ENCODE measurements around the gene HOXD8. TPM values are rescaled to one million over a fixed set of nuclear protein-coding genes. Genes with fewer than 3 reads are reported as not detected.

The HOXD8 gene
- total RNA-seq, 1 experiment from 2014 or later = not detected

GRCh38 chr2:176120364-176121189, 8.9 kb upstream of the HOXD8 start:
- H3K27ac ChIP-seq (ENCODE audit: low read length) = no peak overlapping the region
- CTCF ChIA-PET = interaction anchor here (1.0 to 1.1 kb wide), 2 partner anchors 9 to 531 kb away, joined by 4 to 5 read pairs; no protein-coding TSS in a partner anchor
- no peak for DNase-seq (ENCODE audit: low read depth, low spot score)
- H3K4me3 ChIP-seq (ENCODE audit: low read depth in 2 of 2, low read length in 2 of 2) = no peak overlapping the region
- ATAC-seq = no peak
- in situ Hi-C loops (cut with HindIII; ENCODE audit: low pct_unique_long_range_greater_than_20kb, low sequenced_read_pairs) = no loop called here
- no peaks in the 10 kb centered on the region for H3K36me3 ChIP-seq (ENCODE audit: control insufficient read depth, insufficient read depth, low read length)
- TF ChIP-seq CTCF (IDR thresholded peaks at IDR 0.05) = no peak
- TF ChIP-seq SIN3A (IDR thresholded peaks at IDR 0.05; ENCODE audit: borderline replicate concordance, insufficient read depth, low read depth, low read length) = no peak
- TF ChIP-seq TCF7L2 (IDR thresholded peaks at IDR 0.05; ENCODE audit: low read depth, low read length) = no peak
- TF ChIP-seq, protein P1, sequence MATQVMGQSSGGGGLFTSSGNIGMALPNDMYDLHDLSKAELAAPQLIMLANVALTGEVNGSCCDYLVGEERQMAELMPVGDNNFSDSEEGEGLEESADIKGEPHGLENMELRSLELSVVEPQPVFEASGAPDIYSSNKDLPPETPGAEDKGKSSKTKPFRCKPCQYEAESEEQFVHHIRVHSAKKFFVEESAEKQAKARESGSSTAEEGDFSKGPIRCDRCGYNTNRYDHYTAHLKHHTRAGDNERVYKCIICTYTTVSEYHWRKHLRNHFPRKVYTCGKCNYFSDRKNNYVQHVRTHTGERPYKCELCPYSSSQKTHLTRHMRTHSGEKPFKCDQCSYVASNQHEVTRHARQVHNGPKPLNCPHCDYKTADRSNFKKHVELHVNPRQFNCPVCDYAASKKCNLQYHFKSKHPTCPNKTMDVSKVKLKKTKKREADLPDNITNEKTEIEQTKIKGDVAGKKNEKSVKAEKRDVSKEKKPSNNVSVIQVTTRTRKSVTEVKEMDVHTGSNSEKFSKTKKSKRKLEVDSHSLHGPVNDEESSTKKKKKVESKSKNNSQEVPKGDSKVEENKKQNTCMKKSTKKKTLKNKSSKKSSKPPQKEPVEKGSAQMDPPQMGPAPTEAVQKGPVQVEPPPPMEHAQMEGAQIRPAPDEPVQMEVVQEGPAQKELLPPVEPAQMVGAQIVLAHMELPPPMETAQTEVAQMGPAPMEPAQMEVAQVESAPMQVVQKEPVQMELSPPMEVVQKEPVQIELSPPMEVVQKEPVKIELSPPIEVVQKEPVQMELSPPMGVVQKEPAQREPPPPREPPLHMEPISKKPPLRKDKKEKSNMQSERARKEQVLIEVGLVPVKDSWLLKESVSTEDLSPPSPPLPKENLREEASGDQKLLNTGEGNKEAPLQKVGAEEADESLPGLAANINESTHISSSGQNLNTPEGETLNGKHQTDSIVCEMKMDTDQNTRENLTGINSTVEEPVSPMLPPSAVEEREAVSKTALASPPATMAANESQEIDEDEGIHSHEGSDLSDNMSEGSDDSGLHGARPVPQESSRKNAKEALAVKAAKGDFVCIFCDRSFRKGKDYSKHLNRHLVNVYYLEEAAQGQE (IDR thresholded peaks at IDR 0.05; ENCODE audit: insufficient read depth in 1 of 2, low read depth in 2 of 2, low read length in 1 of 2) = no peak
- TF ChIP-seq POLR2AphosphoS5 (IDR thresholded peaks at IDR 0.05; ENCODE audit: low read depth, low read length) = no peak
- POLR2A ChIA-PET = interaction anchor here (0.6 kb wide), 1 partner anchor 103 kb away, joined by 3 read pairs; no protein-coding TSS in a partner anchor
- no peaks in the 10 kb centered on the region for H3K4me1 ChIP-seq (ENCODE audit: control insufficient read depth, insufficient read depth, low read length)
- intact Hi-C loops (cut with micrococcal nuclease; ENCODE audit: unreplicated experiment) = loop anchor here (10.0 kb wide), 1 partner anchor 694 kb away; no protein-coding TSS in a partner anchor
- BruUV-seq (replicated peaks) = no TSS peak
- H3K9me3 ChIP-seq (ENCODE audit: control insufficient read depth, insufficient read depth, low read depth, low read length) = no peaks in the 10 kb centered on the region
- no peaks in the 10 kb centered on the region for H3K27me3 ChIP-seq (ENCODE audit: control insufficient read depth, insufficient read depth, low read length)

GRCh38 chr2:176121190-176122051, 8.1 kb upstream of the HOXD8 start:
- Histone ChIP-seq H3K27ac (ENCODE audit: low read length) (no peak overlapping the region), H3K27me3 (ENCODE audit: control insufficient read depth, insufficient read depth, low read length) (no peaks in the 10 kb centered on the region), H3K9me3 (ENCODE audit: control insufficient read depth, insufficient read depth, low read depth, low read length) (no peaks in the 10 kb centered on the region), H3K4me1 (ENCODE audit: control insufficient read depth, insufficient read depth, low read length) (no peaks in the 10 kb centered on the region), H3K36me3 (ENCODE audit: control insufficient read depth, insufficient read depth, low read length) (no peaks in the 10 kb centered on the region), H3K4me3 (ENCODE audit: low read depth in 2 of 2, low read length in 2 of 2) (no peak overlapping the region)
- ChIA-PET POLR2A (no interaction called here), CTCF (interaction anchor here (1.0 to 1.1 kb wide), 2 partner anchors 10 to 531 kb away, joined by 4 to 5 read pairs; no protein-coding TSS in a partner anchor)
- intact Hi-C loops (cut with micrococcal nuclease; ENCODE audit: unreplicated experiment) (loop anchor here (10.0 kb wide), 1 partner anchor 693 kb away; no protein-coding TSS in a partner anchor), in situ Hi-C loops (cut with HindIII; ENCODE audit: low pct_unique_long_range_greater_than_20kb, low sequenced_read_pairs) (no loop called here)
- no peak for DNase-seq (ENCODE audit: low read depth, low spot score)
- BruUV-seq (replicated peaks) = no TSS peak
- TF ChIP-seq POLR2AphosphoS5 (IDR thresholded peaks at IDR 0.05; ENCODE audit: low read depth, low read length) = no peak
- TF ChIP-seq TCF7L2 (IDR thresholded peaks at IDR 0.05; ENCODE audit: low read depth, low read length) = no peak
- no peak for TF ChIP-seq CTCF (IDR thresholded peaks at IDR 0.05)
- no peak for TF ChIP-seq SIN3A (IDR thresholded peaks at IDR 0.05; ENCODE audit: borderline replicate concordance, insufficient read depth, low read depth, low read length)
- TF ChIP-seq, protein P1 (IDR thresholded peaks at IDR 0.05; ENCODE audit: insufficient read depth in 1 of 2, low read depth in 2 of 2, low read length in 1 of 2) = no peak
- ATAC-seq = no peak
